Peyer's patch (tissue), 4 donors: ENCODE results near the gene SMG6. TPM values are rescaled to one million over a fixed set of nuclear protein-coding genes. Genes with fewer than 3 reads are reported as not detected.
A peak's percentile ranks its signal among the peaks of the same experiment; 100 is the strongest.
"Not testable (repeated sequence)": the region's sequence is repeated elsewhere in the genome, so short reads cannot be mapped to it uniquely, and the experiment has no call there.

Experiments
- DNase-seq, 3 donors: peaks; one replicate each; pipeline ENCODE4 v3.0.0-alpha.2; 2017 to 2019
- H3K27ac ChIP-seq, 4 donors: fragments of 200-600 bp; sonication (generic); one replicate each; pipeline ENCODE4 v1.5.1; 2016 to 2019
- H3K27me3 ChIP-seq, 2 donors: fragments of 200-600 bp; sonication (generic); one replicate each; pipeline ENCODE4 v1.5.1; 2019
- H3K36me3 ChIP-seq, 3 donors: fragments of 200-600 bp; sonication (generic); one replicate each; pipeline ENCODE4 v1.5.1; 2016 to 2019
- H3K4me1 ChIP-seq, 4 donors: fragments of 200-600 bp; sonication (generic); one replicate each; pipeline ENCODE4 v1.5.1; 2016 to 2019
- H3K4me3 ChIP-seq, 4 donors: fragments of 200-600 bp; sonication (generic); 1 replicate in 3 of 4; 2 replicates in 1 of 4; pipeline ENCODE4 v1.5.1; 2016 to 2019; ENCODE audit warnings: mild to moderate bottlenecking in 1 of 4
- H3K9me3 ChIP-seq, 4 donors: fragments of 200-600 bp; sonication (generic); one replicate each; pipeline ENCODE4 v1.5.1; 2016 to 2019; ENCODE audit warnings: mild to moderate bottlenecking in 1 of 4
- POLR2A ChIP-seq, 2 donors: fragments of 450-650 bp; IDR thresholded peaks; one replicate each; pipeline ENCODE4 v1.5.1; 2017; ENCODE audit warnings: antibody characterized with exemption in 2 of 2, mild to moderate bottlenecking in 2 of 2, moderate library complexity in 2 of 2
- total RNA-seq, 4 donors: library from RNA; depleted of rRNA; stranded (reverse); fragments of >200 nt; gene quantifications; one replicate each; pipeline ENCODE4 v1.1.0, GENCODE V29; 2016
- TF ChIP-seq, protein P1 (sequence below), 6 experiments: fragments of 450-650 bp in 4 of 6; fragments of 200-600 bp in 2 of 6; sonication (generic) in 1 of 6; IDR thresholded peaks; one replicate each; pipeline ENCODE4 v1.5.1; 2017 to 2019; ENCODE audit warnings: antibody characterized with exemption in 6 of 6, mild to moderate bottlenecking in 3 of 6, moderate library complexity in 1 of 6

The SMG6 gene
- total RNA-seq, 4 donors from 2014 or later = 33.3 to 139 (median 67.4) TPM

DNA sequence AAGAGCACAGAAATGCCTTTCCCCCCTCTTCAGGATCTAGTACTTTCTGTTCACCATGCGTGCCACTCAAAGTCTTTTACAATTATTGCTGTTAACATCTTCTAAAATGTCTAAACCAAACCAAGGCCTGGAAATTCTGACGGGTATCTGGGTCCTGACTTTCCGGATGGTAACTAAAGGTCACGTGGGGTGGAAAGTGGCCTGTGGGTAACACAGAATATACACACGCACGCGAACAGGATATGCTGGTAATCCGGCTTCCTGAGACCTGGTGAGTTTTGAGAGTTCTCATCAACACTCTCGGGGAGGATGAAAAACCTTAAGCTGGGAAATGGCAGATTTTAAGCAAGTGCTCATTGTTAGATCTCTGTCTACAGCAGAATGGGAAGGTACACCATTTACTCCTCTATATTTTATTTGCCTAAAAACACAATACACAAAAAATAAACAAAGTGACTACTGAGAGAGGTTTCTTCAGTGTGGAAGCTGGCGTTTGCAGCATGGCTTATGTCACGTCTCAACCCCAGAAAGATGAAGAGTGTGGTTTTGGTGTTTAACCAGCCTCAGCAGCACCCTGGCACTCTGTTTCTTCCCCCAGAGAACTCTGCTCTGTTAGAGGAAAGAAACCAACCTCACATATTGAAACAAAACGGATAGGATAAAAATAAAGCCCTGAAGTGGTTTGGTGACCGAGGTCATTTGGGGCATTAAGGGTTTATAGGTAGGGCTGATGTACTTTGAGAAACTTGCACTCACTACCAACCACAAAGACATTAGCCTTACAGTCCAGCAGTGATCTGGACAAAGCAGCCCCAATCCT, 37.3 kb downstream of the SMG6 start:
- H3K4me3 ChIP-seq = no peak overlapping the region
- H3K36me3 ChIP-seq = no peaks in the 10 kb centered on the region
- peak in 2 of 3 donors; percentile 91 to 93 for DNase-seq
- H3K4me1 ChIP-seq = peaks cover 0 to 20% (median 6%) of the 10 kb centered on the region in 4 donors
- no peaks in the 10 kb centered on the region for H3K9me3 ChIP-seq
- peak overlapping the region; percentile 74 to 81 (median 78) for H3K27ac ChIP-seq
- H3K27me3 ChIP-seq = no peaks in the 10 kb centered on the region
- TF ChIP-seq, protein P1, sequence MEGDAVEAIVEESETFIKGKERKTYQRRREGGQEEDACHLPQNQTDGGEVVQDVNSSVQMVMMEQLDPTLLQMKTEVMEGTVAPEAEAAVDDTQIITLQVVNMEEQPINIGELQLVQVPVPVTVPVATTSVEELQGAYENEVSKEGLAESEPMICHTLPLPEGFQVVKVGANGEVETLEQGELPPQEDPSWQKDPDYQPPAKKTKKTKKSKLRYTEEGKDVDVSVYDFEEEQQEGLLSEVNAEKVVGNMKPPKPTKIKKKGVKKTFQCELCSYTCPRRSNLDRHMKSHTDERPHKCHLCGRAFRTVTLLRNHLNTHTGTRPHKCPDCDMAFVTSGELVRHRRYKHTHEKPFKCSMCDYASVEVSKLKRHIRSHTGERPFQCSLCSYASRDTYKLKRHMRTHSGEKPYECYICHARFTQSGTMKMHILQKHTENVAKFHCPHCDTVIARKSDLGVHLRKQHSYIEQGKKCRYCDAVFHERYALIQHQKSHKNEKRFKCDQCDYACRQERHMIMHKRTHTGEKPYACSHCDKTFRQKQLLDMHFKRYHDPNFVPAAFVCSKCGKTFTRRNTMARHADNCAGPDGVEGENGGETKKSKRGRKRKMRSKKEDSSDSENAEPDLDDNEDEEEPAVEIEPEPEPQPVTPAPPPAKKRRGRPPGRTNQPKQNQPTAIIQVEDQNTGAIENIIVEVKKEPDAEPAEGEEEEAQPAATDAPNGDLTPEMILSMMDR (IDR thresholded peaks at IDR 0.05) = no peak
- no peak for TF ChIP-seq POLR2A (IDR thresholded peaks at IDR 0.05)

DNA sequence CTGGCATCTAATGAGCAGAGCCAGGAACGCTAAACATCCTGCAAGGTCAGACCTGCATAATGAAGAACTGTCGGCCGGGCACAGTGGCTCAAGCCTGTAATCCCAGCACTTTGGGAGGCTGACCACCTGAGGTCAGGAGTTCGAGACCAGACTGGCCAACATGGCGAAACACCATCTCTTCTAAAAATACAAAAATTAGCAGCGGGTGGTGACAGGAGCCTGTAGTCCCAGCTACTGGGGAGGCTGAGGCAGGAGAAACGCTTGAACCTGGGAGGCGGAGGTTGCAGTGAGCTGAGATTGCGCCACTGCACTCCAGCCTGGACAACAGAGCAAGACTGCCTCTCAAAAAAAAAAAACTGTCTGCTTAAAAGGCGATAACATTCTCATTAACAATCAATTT, 38.4 kb downstream of the SMG6 start:
- Histone ChIP-seq H3K4me1 (peaks cover 0 to 20% (median 6%) of the 10 kb centered on the region in 4 donors), H3K27ac (peak overlapping the region; percentile 74 to 81 (median 78))
- DNase-seq = peak in 1 of 3 donors; percentile 41
- H3K36me3 ChIP-seq, H3K27me3 ChIP-seq, H3K4me3 ChIP-seq, H3K9me3 ChIP-seq: not testable (repeated sequence)

- H3K27ac ChIP-seq = peak overlapping the region; percentile 74 to 81 (median 78)
- H3K9me3 ChIP-seq = no peaks in the 10 kb centered on the region
- no peak for TF ChIP-seq POLR2A (IDR thresholded peaks at IDR 0.05)
- TF ChIP-seq, protein P1 (IDR thresholded peaks at IDR 0.05) = no peak
- DNase-seq = peak in 1 of 3 donors; percentile 39
- no peaks in the 10 kb centered on the region for H3K27me3 ChIP-seq
- no peaks in the 10 kb centered on the region for H3K36me3 ChIP-seq
- peaks cover 0 to 22% (median 6%) of the 10 kb centered on the region in 4 donors for H3K4me1 ChIP-seq
- H3K4me3 ChIP-seq = no peak overlapping the region
Measured at GRCh38 chr17:2264067-2264860, 39.3 kb downstream of the SMG6 start.

DNA sequence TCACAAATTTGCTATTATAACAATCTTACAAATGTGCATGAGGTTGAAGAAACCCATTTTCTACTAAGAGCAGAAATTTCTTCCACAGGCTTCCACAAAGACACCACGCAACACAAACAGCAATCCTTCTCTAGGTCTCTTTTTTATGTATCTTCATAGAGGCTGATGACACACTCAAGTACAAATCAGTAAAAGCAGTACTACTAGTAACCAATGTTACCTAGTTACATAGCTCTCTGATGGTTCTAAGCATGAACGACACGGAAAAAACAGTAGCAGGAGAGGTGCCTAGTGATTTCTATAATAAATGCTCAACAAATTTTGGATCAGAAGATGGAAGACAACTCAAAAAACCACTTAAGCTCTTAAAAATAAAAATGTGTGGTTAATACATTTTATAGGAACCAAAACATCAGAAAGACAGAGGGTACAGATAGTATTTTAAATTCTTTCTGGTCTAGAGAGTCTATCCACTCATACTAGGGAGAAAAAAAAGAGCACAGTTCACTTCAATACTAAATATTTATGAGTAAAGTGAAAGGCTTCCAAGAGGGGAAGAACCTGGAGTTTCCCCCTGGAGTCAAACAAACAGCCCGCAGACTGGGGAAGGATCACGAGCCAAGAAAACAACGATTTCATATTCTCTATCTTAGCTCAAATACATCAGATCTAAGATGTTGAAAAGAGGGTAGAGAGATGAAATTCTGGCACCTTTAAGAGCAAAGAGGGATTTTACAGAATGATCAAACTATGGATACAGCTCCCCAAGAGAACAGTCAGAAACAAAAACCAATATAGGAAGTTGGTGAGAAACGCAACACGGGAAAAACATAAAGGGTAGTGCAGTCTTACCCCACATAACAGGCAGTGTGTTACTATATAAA, 40.2 kb downstream of the SMG6 start:
- Histone ChIP-seq H3K36me3 (no peaks in the 10 kb centered on the region), H3K4me3 (no peak overlapping the region), H3K27ac (peak overlapping the region; percentile 74 to 81 (median 78)), H3K9me3 (no peaks in the 10 kb centered on the region), H3K4me1 (peaks cover 0 to 22% (median 6%) of the 10 kb centered on the region in 4 donors), H3K27me3 (no peaks in the 10 kb centered on the region)
- TF ChIP-seq POLR2A (IDR thresholded peaks at IDR 0.05) = no peak
- TF ChIP-seq, protein P1 (IDR thresholded peaks at IDR 0.05) = no peak
- no peak for DNase-seq

DNA sequence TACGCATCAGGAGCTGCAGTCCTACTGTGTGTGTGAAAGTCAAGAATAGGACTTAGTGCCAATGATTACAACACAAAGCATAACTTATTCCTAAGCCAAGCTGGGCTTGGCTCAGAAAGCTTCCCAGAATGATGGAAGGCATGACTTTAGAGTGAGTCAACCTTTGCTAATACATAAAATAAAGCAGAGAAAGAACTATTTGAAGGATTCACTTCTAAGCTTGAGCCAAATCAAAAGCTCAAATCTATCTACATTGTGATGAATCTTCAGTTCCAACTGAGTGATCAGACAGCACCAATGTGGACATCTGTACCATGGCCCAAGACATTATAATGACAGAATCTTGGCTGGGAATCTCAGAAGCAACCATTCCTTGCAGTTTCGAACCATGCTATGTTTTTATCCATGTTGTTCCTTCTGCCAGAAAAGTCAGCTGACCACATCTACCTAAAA, 41.4 kb downstream of the SMG6 start:
- Histone ChIP-seq H3K27ac (peak overlapping the region in 2 of 4 donors; percentile 40 to 74), H3K36me3 (no peaks in the 10 kb centered on the region)

More for the DNA sequence above, 41.4 kb downstream of the SMG6 start:
- Histone ChIP-seq H3K27me3 (no peaks in the 10 kb centered on the region), H3K4me3 (no peak overlapping the region), H3K4me1 (peaks cover 0 to 22% (median 6%) of the 10 kb centered on the region in 4 donors), H3K9me3 (no peaks in the 10 kb centered on the region)
- TF ChIP-seq POLR2A (IDR thresholded peaks at IDR 0.05) = no peak
- TF ChIP-seq, protein P1 (IDR thresholded peaks at IDR 0.05) = no peak
- DNase-seq = peak in 1 of 3 donors; percentile 14
